HepG2 (cell line): ENCODE data around the gene MMP23B. TPM values are rescaled to one million over a fixed set of nuclear protein-coding genes. Genes with fewer than 3 reads are reported as not detected.

Experiments used
- ATAC-seq: fragments of 200-7000 bp; cut with Tn5 transposase; 3 replicates; pipeline ENCODE4 v1.9.1; 2020; ENCODE audit warnings: mild to moderate bottlenecking, moderate library complexity
- BruUV-seq: library from RNA; stranded (reverse); fragments of 400-500 nt; replicated peaks from 2 replicates; lab custom pipeline; 2021; lab: Mats Ljungman, UMichigan
- CTCF ChIA-PET: fragments of 300-600 bp; formaldehyde crosslinking; extraction: SDS; loops from one replicate; lab custom pipeline; 2021; ENCODE audit warnings: low total read pairs, inconsistent platforms, low intra/inter-chr PET ratio; lab: Yijun Ruan, JAX
- POLR2A ChIA-PET: fragments of 350-600 bp; sonication (Branson Sonifier 250); formaldehyde crosslinking; loops from one replicate; lab custom pipeline; 2020; ENCODE audit warnings: antibody characterized with exemption, inconsistent platforms; lab: Yijun Ruan, JAX
- DNase-seq: peaks from one replicate; pipeline ENCODE4 v3.0.0-alpha.2; 2015; ENCODE audit warnings: low spot score
- FAIRE-seq: peaks from 3 replicates; lab custom pipeline; 2011; peaks lifted over from hg19 to GRCh38; lab: Jason Lieb, UNC
- H2AFZ ChIP-seq: one replicate; pipeline ENCODE4 v1.6.1; 2011; ENCODE audit warnings: low read length, inconsistent platforms
- H3K27ac ChIP-seq: fragments of 300-600 bp; 3 replicates; pipeline ENCODE4 v1.8.0; 2011; ENCODE audit warnings: mixed run types, mild to moderate bottlenecking, mixed read lengths, low read length, inconsistent platforms; ENCODE audit not compliant: insufficient read depth; ENCODE audit errors: extremely low read length
- H3K27me3 ChIP-seq, 2 experiments: fragments of 200-600 bp in 1 of 2; 2 replicates in 1 of 2; 3 replicates in 1 of 2; pipeline versions ENCODE4 v1.6.0 to v1.8.0; 2011; ENCODE audit warnings: low read length in 2 of 2, mild to moderate bottlenecking in 2 of 2, moderate library complexity in 2 of 2, inconsistent platforms in 1 of 2; ENCODE audit not compliant: insufficient read depth in 2 of 2, control insufficient read depth in 1 of 2
- H3K36me3 ChIP-seq, 2 experiments: fragments of 200-600 bp in 1 of 2; replicated peaks in 1 of 2; 2 replicates in 1 of 2; 3 replicates in 1 of 2; pipeline versions ENCODE4 v1.5.1 to v1.8.0; 2011; ENCODE audit warnings: low read length in 2 of 2, inconsistent platforms in 1 of 2; ENCODE audit not compliant: insufficient read depth in 2 of 2, control insufficient read depth in 1 of 2
- H3K4me1 ChIP-seq: 2 replicates; pipeline ENCODE4 v1.5.1; 2012; ENCODE audit warnings: low read length, inconsistent platforms; ENCODE audit not compliant: insufficient read depth
- H3K4me2 ChIP-seq: 2 replicates; pipeline ENCODE4 v1.6.0; 2011; ENCODE audit warnings: low read depth, low read length, inconsistent platforms
- H3K4me3 ChIP-seq, 3 experiments: fragments of 200-600 bp in 1 of 3; sonication (generic), shearing (Covaris generic) in 1 of 3; replicated peaks in 1 of 3; 2 replicates each; pipeline ENCODE4 v1.5.1; 2011 to 2016; ENCODE audit warnings: low read length in 3 of 3, inconsistent platforms in 2 of 3, low read depth in 2 of 3, mild to moderate bottlenecking in 2 of 3, control low read depth in 1 of 3, mixed read lengths in 1 of 3; ENCODE audit not compliant: insufficient read depth in 1 of 3
- H3K79me2 ChIP-seq: one replicate; pipeline ENCODE4 v1.6.1; 2011; ENCODE audit warnings: low read length, inconsistent platforms; ENCODE audit not compliant: insufficient read depth
- H3K9ac ChIP-seq: 2 replicates; pipeline ENCODE4 v1.6.0; 2011; ENCODE audit warnings: mild to moderate bottlenecking, low read depth, low read length, inconsistent platforms; ENCODE audit not compliant: insufficient read depth
- H3K9me3 ChIP-seq: 2 replicates; pipeline ENCODE4 v1.5.1; 2012; ENCODE audit warnings: mild to moderate bottlenecking, low read length
- H4K20me1 ChIP-seq: 2 replicates; pipeline ENCODE4 v1.6.0; 2011; ENCODE audit warnings: inconsistent platforms, mild to moderate bottlenecking, low read length, moderate library complexity; ENCODE audit not compliant: insufficient read depth
- BCL6 ChIP-seq: IDR thresholded peaks from 2 replicates; pipeline ENCODE4 v1.6.1; 2016; ENCODE audit warnings: missing genetic modification reagents, missing compliant biosample characterization
- CBX5 ChIP-seq: sonication (generic); formaldehyde crosslinking; IDR thresholded peaks from 2 replicates; pipeline ENCODE4 v1.4.0; 2020; ENCODE audit warnings: missing genetic modification reagents, borderline replicate concordance
- MLX ChIP-seq: IDR thresholded peaks from 2 replicates; pipeline ENCODE4 v1.6.1; 2016
- NR2F6 ChIP-seq, 2 experiments: IDR thresholded peaks; 2 replicates each; pipeline ENCODE4 v1.6.1; 2016; ENCODE audit warnings: antibody characterized with exemption in 1 of 2, mild to moderate bottlenecking in 1 of 2
- PHF5A ChIP-seq: IDR thresholded peaks from one replicate; pipeline ENCODE4 v1.6.1; 2018; ENCODE audit warnings: low read depth, missing genetic modification reagents; ENCODE audit not compliant: unreplicated experiment
- SALL1 ChIP-seq: sonication (generic); formaldehyde crosslinking; IDR thresholded peaks from 2 replicates; pipeline ENCODE4 v1.8.0; 2022; ENCODE audit warnings: mild to moderate bottlenecking, missing genetic modification reagents
- ZBTB40 ChIP-seq, 2 experiments: fragments of 450-650 bp in 1 of 2; sonication (generic) in 1 of 2; formaldehyde crosslinking in 1 of 2; IDR thresholded peaks; 2 replicates each; pipeline versions ENCODE4 v1.6.1 to v1.8.0; 2016 to 2022; ENCODE audit warnings: antibody characterized with exemption in 1 of 2, mild to moderate bottlenecking in 1 of 2, missing genetic modification reagents in 1 of 2
- ZNF354B ChIP-seq: sonication (generic); formaldehyde crosslinking; IDR thresholded peaks from 2 replicates; pipeline ENCODE4 v1.8.0; 2022; ENCODE audit warnings: mild to moderate bottlenecking, missing genetic modification reagents
- ZNF432 ChIP-seq: sonication (generic); formaldehyde crosslinking; IDR thresholded peaks from 2 replicates; pipeline ENCODE4 v1.5.0; 2020; ENCODE audit warnings: missing genetic modification reagents, mild to moderate bottlenecking, borderline replicate concordance
- ZNF567 ChIP-seq: sonication (generic); formaldehyde crosslinking; IDR thresholded peaks from 2 replicates; pipeline ENCODE4 v1.8.1; 2023; ENCODE audit warnings: mild to moderate bottlenecking, missing genetic modification reagents, borderline replicate concordance
- WGBS: methylation state at CpG from one replicate; pipeline ENCODE4 v1.1.6; 2017; ENCODE audit warnings: low lambda C conversion rate; 5-methylcytosine and 5-hydroxymethylcytosine counted together
- in situ Hi-C: cut with HindIII; loops from 2 replicates; pipeline ENCODE4 v1.10.0; 2017; ENCODE audit warnings: low pct_unique_long_range_greater_than_20kb; ENCODE audit not compliant: extremely low pct_ligation_motif_present
- intact Hi-C: fragments of 100-400 bp; cut with micrococcal nuclease; formaldehyde crosslinking; loops from one replicate; pipeline ENCODE4 v1.10.0; 2022; ENCODE audit not compliant: unreplicated experiment
- polyA plus RNA-seq, 8 experiments: library from polyadenylated mRNA; depleted of rRNA in 3 of 8; stranded (reverse) in 7 of 8; unstranded in 1 of 8; fragments of >200 nt; fragmentation: Illumina TruSeq in 4 of 8; extraction: Trizol in 4 of 8; gene quantifications; 2 replicates each; pipeline versions ENCODE4 v1.2.1 to v1.2.3, GENCODE V29; 2011 to 2016; ENCODE audit warnings: low read depth in 4 of 8, missing spikeins in 1 of 8, mixed read lengths in 1 of 8; ENCODE audit not compliant: insufficient read depth in 1 of 8
- total RNA-seq, 5 experiments: library from RNA; depleted of rRNA; stranded (reverse); fragments of >200 nt; fragmentation: Illumina TruSeq; extraction: Trizol; gene quantifications; 2 replicates each; pipeline ENCODE4 v1.2.3, GENCODE V29; 2016; ENCODE audit warnings: low read depth in 1 of 5
- TF ChIP-seq, protein P1 (sequence below): sonication (generic); formaldehyde crosslinking; IDR thresholded peaks from 2 replicates; pipeline ENCODE4 v1.8.1; 2023; ENCODE audit warnings: mild to moderate bottlenecking, moderate library complexity, missing genetic modification reagents

MMP23B gene
- total and polyA plus RNA-seq, 2 of the 13 experiments (the other 11 are each of a cell fraction or from before 2014, with no cell fraction given): 0.61 to 0.75 TPM

DNA sequence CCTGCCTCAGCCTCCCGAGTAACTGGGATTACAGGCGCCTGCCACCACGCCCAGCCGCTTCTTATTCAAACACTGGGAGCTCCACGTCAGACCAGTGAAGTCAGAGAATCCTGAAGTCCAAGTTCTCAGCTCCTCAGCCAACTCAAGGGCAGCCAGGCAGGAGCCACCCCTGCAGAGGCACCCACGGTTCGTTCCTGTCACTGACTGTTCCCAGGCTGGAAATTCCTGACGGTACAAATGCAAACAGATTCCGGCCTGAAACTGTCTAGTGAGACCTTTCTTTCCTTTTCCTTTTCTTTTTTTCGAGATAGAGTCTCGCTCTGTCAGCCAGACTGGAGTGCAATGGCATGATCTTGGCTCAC is 48.9 kb downstream of the MMP23B start (continued):
- TF ChIP-seq BCL6 (CRISPR knock-in tag) (peak; percentile 45), MLX (CRISPR knock-in tag) (no peak), ZNF432 (CRISPR knock-in tag) (no peak), ZNF567 (CRISPR knock-in tag) (no peak), SALL1 (CRISPR knock-in tag) (no peak), CBX5 (no peak), ZNF354B (CRISPR knock-in tag) (0 out of 2 replicates have a peak, but pooled peaks have one; percentile 32), PHF5A (CRISPR knock-in tag) (no peak)
- TF ChIP-seq, protein P1, sequence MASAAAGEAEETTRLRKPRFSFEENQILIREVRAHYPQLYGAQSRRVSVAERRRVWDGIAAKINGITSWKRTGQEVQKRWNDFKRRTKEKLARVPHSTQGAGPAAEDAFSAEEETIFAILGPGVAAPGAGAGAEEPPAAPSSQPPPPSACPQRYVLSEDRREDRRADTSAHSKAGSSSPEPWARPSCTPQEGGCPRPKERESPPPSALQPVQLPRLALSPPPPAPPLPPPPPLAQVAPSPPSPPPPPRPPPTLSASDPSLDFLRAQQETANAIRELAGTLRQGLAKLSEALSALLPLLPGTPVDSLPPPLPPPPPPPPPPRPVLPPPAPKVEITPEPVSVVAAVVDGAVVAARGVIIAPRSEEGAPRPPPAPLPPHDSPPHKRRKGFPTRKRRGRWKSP: no peak
- TF ChIP-seq, all 625 proteins: peak for 20

- FAIRE-seq: no peak
- Histone ChIP-seq H3K36me3 (no peaks in the 10 kb centered on the region; a peak in 1 of 5 replicates), H3K27me3 (no peaks in the 10 kb centered on the region), H3K79me2 (peaks cover 15% of the 10 kb centered on the region), H2AFZ (no peak overlapping the region), H3K4me3 (no peak overlapping the region), H3K27ac (no peak overlapping the region), H3K4me1 (peaks cover 62% of the 10 kb centered on the region), H3K4me2 (no peak overlapping the region), H3K9me3 (no peaks in the 10 kb centered on the region), H3K9ac (no peak overlapping the region), H4K20me1 (no peaks in the 10 kb centered on the region; the same call in 1 of the 2 replicates)
- in situ Hi-C loops: no loop called here
- 92% methylated on average over 20 of the region's 26 CpGs for WGBS
- intact Hi-C loops: no loop called here
- ChIA-PET CTCF (no interaction called here), POLR2A (no interaction called here)
- no peak for ATAC-seq
- BruUV-seq: no TSS peak
- no peak for DNase-seq
- TF ChIP-seq NR2F6 (IDR thresholded peaks at IDR 0.05) (no peak), NR2F6 (CRISPR knock-in tag; IDR thresholded peaks at IDR 0.05) (no peak), ZBTB40 (IDR thresholded peaks at IDR 0.05) (no peak), ZBTB40 (CRISPR knock-in tag; IDR thresholded peaks at IDR 0.05) (no peak)
Observed at GRCh38 chr1:1683104-1683905, 51.3 kb downstream of the MMP23B start.
